ENCODE results near the gene PLA2G12B.

DNA sequence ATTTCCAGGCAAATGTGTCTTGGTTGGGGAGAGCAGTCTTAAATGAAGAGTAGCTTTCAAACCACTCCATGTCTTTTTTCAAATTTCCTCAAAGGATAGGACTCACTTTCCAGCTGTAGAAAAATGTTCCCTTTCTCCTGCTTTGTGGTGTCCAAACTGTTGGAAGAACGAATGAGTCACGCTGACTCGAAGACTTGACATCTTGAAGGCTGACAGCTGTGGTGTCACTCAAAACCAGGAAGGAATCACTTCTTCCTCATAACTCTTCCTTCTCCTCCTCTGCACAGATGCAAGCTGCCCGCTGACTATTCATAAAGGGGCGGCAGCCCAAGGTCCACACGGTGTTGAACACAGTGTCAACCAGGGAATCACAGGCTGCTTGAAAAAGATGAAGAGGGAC is 19.2 kb downstream of the PLA2G12B start:
- TF ChIP-seq, protein P1, sequence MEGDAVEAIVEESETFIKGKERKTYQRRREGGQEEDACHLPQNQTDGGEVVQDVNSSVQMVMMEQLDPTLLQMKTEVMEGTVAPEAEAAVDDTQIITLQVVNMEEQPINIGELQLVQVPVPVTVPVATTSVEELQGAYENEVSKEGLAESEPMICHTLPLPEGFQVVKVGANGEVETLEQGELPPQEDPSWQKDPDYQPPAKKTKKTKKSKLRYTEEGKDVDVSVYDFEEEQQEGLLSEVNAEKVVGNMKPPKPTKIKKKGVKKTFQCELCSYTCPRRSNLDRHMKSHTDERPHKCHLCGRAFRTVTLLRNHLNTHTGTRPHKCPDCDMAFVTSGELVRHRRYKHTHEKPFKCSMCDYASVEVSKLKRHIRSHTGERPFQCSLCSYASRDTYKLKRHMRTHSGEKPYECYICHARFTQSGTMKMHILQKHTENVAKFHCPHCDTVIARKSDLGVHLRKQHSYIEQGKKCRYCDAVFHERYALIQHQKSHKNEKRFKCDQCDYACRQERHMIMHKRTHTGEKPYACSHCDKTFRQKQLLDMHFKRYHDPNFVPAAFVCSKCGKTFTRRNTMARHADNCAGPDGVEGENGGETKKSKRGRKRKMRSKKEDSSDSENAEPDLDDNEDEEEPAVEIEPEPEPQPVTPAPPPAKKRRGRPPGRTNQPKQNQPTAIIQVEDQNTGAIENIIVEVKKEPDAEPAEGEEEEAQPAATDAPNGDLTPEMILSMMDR (IDR thresholded peaks at IDR 0.05): no peak
- TF ChIP-seq POLR2A (IDR thresholded peaks at IDR 0.05): no peak
